ENCODE results near the gene C5orf52.
"Not testable (repeated sequence)": the region's sequence is repeated elsewhere in the genome, so short reads cannot be mapped to it uniquely, and the experiment has no call there.

C5orf52 gene

GRCh38 chr5:157727858-157728257, 56.5 kb downstream of the C5orf52 start:
- DNase-seq: not testable (repeated sequence)

Measured in midbrain (tissue), 1 donor.